GM18868 (cell line): ENCODE measurements around the gene PFKL.

Experiments used
- ATAC-seq: cut with Tn5 transposase; IDR thresholded peaks from one replicate; pipeline ENCODE4 v1.9.1; 2021; ENCODE audit warnings: mild to moderate bottlenecking, moderate library complexity; ENCODE audit not compliant: unreplicated experiment

PFKL gene

DNA sequence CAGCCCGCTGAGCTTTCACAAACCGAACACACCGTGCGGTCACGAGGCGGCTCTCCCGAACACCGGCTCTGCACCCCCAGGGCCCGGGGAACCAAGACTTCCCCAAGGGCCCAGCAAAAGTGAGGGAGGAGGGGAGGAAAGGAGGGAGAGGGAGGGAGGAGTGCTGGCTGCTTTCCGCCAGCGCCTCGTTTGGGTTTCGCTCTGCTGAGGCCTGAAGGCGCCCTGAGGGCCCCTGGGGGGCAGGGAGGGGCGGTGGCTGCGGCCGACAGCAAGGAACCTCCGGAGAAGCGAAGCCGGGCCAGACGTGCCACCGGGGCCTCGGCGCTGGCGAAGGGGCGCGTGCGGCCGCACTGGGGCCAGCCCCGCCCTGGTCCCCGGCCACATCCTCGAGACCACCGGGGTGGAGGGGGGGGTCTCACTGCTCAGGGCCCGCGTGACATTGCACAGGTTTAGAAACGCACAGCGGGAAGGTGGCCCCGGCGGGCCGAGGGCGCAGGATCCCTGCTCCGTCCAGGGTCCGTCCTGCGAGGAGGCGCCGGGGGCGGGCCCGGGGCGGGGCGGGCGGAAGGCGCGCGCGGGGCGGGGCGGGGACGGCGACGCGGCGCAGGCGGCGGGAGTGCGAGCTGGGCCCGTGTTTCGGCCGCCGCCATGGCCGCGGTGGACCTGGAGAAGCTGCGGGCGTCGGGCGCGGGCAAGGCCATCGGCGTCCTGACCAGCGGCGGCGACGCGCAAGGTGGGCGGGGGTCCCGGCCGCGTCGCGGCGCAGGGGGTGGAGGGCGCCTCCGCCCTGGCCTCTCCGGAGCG lies at the start of gene PFKL:
TSS of gene PFKL (plus strand) at position 596 of the 804 bp plus-strand sequence. CDS start at position 649, 53 bp downstream.
- ATAC-seq, result peak; percentile 45

DNA sequence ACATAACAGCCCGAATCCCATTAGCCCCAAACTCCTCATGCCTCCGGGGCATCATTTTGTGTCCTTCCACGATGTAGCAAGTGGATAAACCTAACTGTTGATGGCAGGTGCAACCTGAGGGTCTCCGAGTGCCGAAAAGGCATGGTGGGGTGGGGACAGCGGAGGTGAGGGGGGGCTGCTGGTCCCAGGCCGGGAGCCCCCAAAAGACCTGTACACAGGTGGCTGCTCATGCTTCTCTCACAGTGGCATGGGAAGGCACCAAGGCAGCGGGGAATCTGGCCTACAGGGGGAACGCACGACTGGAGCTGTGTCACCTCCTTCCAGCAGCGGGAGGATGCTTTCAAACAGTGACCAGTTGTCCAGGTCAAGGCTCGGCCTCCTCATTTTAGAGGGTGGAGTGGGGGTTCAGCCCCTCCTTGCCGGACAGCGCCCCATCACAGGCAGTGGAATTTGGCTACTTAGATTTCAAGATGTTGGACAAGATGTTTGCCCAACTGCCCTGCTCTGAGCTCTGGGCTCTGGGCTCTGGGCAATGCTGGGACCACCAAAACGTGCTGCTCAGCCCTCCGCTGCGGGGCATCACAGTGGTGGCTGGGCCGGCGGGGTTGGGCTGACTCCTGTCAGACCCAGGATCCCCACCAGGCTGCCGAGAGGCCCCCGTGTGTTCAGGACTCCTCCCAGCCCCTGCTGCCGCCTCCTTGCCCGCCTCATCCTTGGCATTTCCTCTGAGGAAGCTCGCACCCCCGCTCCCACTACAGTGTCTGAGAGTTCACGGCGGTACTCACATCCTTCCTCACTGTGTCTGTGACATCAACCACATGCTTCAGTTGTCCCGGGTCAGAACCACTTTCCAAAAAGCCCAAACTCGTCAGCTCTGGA lies 45.8 kb upstream of the PFKL start:
- ATAC-seq, result no peak

DNA sequence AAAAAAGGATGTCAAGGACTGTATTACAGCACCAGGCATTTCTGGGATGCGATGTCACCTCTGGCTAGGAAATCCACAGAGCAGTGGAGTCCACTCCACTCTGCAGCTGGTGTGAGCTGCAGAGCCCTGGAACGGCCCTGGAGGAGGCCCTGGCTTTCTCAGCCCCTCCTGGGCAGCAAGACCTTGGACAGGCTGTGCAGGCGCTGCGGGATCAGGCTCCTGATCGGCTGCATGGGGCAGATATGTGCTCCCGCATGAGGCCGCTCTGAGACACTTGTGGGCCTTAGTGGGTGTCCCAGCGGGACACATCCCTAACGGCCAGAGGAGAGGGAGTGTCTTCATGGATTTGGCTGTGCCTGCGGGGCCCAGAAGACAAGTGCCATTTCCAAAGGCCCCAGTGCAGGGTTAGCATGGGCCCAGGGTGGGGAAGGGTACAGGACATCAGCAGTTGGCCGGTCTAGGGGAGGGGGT lies 44.3 kb upstream of the PFKL start:
- ATAC-seq, result no peak

DNA sequence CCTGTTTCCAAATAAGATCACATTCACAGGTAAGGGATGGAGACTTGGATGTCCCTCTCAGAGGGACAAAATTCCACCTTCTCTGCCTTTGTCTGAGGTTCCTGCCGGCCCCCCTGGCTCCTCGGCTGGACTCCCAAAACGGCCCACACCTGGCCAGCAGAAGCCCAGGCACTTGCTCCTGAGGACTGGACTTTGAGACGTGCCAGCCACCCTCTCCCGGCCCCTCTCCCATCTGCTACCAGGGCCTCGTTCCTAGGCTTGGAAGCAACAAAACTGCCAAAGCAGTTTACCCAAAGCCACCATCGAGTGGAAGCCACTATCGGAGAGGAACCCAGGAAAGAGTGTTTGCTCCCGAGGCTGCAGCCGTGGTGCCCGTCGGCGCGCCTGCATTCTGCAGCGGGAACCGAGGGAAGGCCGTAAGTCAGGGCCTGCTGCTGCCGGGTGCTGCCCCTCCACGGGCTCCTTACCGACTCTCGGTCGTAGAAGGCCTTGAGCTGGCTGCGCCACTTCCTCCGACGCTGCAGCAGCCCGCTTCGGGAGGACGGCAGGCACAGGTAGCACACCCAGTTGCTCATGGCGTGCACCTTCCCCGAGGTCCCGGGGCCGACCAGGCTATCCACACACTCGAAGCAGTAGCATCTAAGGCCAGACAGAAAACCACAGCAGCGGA lies 41.7 kb upstream of the PFKL start:
- no peak for ATAC-seq

- no peak for ATAC-seq
Observed at GRCh38 chr21:44259082-44259705, 40.7 kb upstream of the PFKL start.

DNA sequence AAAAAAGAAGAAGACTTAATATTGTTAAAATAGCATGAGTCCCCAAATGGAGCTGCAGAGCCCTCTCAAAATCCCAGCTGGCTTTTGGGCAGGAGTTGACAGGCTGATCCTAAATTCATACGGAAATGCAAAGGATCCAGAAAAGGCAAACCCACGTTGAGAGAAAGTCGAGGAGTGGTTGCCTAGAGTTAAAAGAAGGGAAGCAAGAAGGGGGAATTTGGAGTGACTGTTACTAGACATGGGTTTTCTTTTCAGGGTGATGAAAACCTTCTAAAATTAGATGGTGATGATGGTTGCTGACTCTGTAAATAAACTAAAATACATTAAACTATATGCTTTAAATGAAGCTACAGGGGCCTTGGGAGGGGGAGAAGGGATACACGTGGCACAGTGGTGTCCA lies 39.8 kb upstream of the PFKL start:
- ATAC-seq, result no peak

GRCh38 chr21:44260791-44261631 lies 38.8 kb upstream of the PFKL start:
- ATAC-seq, result no peak

GRCh38 chr21:44261675-44262295 lies 38.1 kb upstream of the PFKL start, which contains the start of gene DNMT3L:
Gene DNMT3L (minus strand): TSS chr21:44261897. CDS start chr21:44261259, 638 bp downstream.
- no peak for ATAC-seq

GRCh38 chr21:44262338-44263056 lies 37.4 kb upstream of the PFKL start:
- no peak for ATAC-seq

- no peak for ATAC-seq
Observed at GRCh38 chr21:44263221-44263760, 36.6 kb upstream of the PFKL start.

- ATAC-seq, result no peak
Observed at GRCh38 chr21:44263768-44264167, 36.1 kb upstream of the PFKL start.

DNA sequence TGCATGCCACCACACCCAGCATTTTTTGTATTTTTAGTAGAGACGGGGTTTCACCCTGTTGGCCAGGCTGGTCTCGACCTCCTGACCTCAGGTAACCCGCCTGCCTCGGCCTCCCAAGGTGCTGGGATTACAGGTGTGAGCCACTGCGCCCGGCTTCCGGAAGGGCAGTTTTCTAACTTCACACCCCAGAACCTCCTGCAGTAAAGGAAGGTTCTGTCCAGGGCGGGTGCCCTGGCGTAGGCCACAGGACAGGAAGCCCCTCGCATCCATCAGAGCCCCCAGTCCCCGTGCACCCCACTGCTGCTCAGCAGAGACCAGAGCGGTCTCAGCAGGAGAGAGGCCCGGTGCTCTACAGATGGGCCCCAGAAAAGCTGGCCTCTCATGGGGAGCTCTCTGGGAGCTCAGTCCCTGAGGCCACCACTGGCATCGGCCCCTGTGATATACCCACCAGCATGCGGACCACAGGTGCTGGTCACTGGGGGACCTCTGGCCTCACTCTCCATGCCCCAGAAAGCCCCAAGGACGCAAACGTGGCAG lies 34.1 kb upstream of the PFKL start:
- no peak for ATAC-seq

DNA sequence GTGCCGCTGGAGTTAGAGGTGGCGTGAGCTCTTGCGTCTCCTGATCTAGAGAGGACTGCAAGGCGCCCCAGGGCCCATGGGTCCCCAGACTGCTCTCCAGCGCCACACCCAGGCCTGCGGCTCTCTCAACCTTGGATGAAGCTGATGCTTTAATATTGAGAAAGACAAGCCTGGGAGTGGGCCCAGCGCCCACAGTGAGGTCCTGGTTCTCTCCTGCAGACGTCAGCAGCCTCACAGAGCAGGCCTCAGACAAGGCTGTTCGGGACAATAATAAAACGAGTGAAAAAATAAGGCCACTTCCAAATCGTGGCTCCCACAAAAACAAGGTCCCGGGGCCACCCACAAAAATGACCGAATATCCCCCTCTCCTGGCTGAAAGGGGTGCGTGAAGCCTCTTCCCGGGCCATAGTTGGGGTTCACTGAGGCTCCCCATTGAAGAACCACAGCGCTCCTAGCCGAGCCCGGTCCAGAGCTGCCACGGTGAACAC lies 32.2 kb upstream of the PFKL start:
- ATAC-seq, result no peak

DNA sequence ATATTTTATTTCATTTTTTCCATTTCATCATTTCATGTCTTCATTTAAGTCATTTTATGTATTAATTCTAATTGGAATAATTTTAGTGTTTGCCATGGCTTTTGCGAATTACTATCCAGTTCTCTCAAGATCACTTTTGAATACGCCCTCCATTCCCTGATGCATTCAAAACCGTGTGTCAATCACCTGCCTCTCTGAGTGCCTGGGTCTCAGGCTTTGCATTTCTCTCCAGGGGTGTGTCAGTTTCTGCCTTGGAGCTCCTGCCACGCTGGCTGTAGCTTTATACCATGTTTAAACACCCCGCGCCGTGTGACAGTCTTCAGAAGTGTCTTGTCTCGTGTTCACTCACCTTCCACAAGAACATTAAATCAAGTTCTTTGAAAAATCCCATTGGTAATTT lies 30.8 kb upstream of the PFKL start:
- ATAC-seq, result no peak

- ATAC-seq, result no peak
Observed at GRCh38 chr21:44271558-44272283, 28.1 kb upstream of the PFKL start.

- ATAC-seq, result no peak
Observed at GRCh38 chr21:44272284-44272858, 27.5 kb upstream of the PFKL start.

DNA sequence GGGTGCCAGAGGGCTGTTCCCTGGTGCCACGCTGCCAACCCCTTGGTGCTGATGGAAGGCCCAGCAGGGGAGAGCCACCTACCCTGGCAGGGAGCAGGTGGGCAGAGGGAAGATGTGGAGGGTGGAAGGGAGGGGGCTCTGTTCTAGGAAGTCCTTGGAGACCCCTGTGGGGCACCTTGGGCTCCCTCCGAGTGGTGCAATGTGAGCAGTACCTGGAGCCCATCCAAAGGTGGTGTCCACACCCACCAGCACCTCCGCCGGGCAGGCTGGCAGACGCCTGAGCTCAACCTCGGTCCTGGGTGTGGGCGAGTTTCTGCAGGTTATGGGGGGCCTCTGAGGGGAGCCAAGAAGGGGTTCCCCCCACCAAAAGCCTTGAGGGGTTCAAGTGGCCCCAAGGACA lies 26.8 kb upstream of the PFKL start:
- ATAC-seq, result no peak
